Neural cell (in vitro differentiated cells): ENCODE measurements around the gene PLXNC1. TPM values are rescaled to one million over a fixed set of nuclear protein-coding genes. Genes with fewer than 3 reads are reported as not detected.

Experiments
- H2AFZ ChIP-seq: fragments of 200-600, 300-800 bp; sonication (generic), shearing (Covaris generic); 2 replicates; pipeline ENCODE4 v1.6.0; 2014; ENCODE audit warnings: low read depth, mild to moderate bottlenecking, antibody characterized with exemption, low read length, moderate library complexity
- H3F3A ChIP-seq: fragments of 200-600 bp; shearing (Covaris generic); 2 replicates; pipeline ENCODE4 v1.6.1; 2016; ENCODE audit warnings: mild to moderate bottlenecking, moderate library complexity, mixed read lengths, antibody characterized with exemption, low read length; ENCODE audit not compliant: insufficient read depth, poor library complexity, severe bottlenecking
- H3K27ac ChIP-seq: fragments of 200-600, 300-800 bp; sonication (generic), shearing (Covaris generic); 2 replicates; pipeline ENCODE4 v1.5.1; 2014; ENCODE audit warnings: mild to moderate bottlenecking, low read length, moderate library complexity
- H3K27me3 ChIP-seq: fragments of 300-800, 200-600 bp; sonication (generic), shearing (Covaris generic); 2 replicates; pipeline ENCODE4 v1.6.0; 2014; ENCODE audit warnings: mild to moderate bottlenecking, low read depth, low read length, moderate library complexity; ENCODE audit not compliant: insufficient read depth
- H3K36me3 ChIP-seq: fragments of 300-800, 200-600 bp; sonication (generic), shearing (Covaris generic); 2 replicates; pipeline ENCODE4 v1.5.1; 2014; ENCODE audit warnings: mild to moderate bottlenecking, antibody characterized with exemption, low read length, moderate library complexity; ENCODE audit not compliant: insufficient read depth
- H3K4me2 ChIP-seq: fragments of 300-800, 200-600 bp; sonication (generic), shearing (Covaris generic); 2 replicates; pipeline ENCODE4 v1.6.0; 2014; ENCODE audit warnings: mild to moderate bottlenecking, low read length
- H3K4me3 ChIP-seq: fragments of 300-800, 200-600 bp; sonication (generic), shearing (Covaris generic); 2 replicates; pipeline ENCODE4 v1.5.1; 2014; ENCODE audit warnings: mild to moderate bottlenecking, low read length, moderate library complexity
- H3K79me2 ChIP-seq: fragments of 200-600 bp; shearing (Covaris generic); replicated peaks from 2 replicates; pipeline ENCODE4 v1.6.0; 2014; ENCODE audit warnings: mild to moderate bottlenecking, low read length, moderate library complexity; ENCODE audit not compliant: insufficient read depth
- H3K9ac ChIP-seq: fragments of 300-800, 200-600 bp; sonication (generic), shearing (Covaris generic); 2 replicates; pipeline ENCODE4 v1.6.1; 2016; ENCODE audit warnings: mild to moderate bottlenecking, low read length, mixed read lengths
- H3K9me2 ChIP-seq: fragments of 200-600 bp; shearing (Covaris generic); 2 replicates; pipeline ENCODE4 v1.6.1; 2016; ENCODE audit warnings: mild to moderate bottlenecking, low read length, mixed read lengths; ENCODE audit not compliant: insufficient read depth
- H3K9me3 ChIP-seq: fragments of 200-600, 300-800 bp; sonication (generic), shearing (Covaris generic); 2 replicates; pipeline ENCODE4 v1.6.1; 2016; ENCODE audit warnings: mild to moderate bottlenecking, mixed run types, low read length, moderate library complexity, mixed read lengths
- H4K20me1 ChIP-seq: fragments of 200-600 bp; shearing (Covaris generic); 2 replicates; pipeline ENCODE4 v1.6.1; 2016; ENCODE audit warnings: mild to moderate bottlenecking, mixed run types; ENCODE audit not compliant: insufficient read depth
- EP300 ChIP-seq: fragments of 450-650 bp; conservative IDR thresholded peaks from 2 replicates; pipeline ENCODE4 v1.6.1; 2014; ENCODE audit warnings: antibody characterized with exemption, mild to moderate bottlenecking, moderate library complexity; ENCODE audit not compliant: poor library complexity, severe bottlenecking
- MXI1 ChIP-seq: fragments of 450-650 bp; conservative IDR thresholded peaks from 2 replicates; pipeline ENCODE4 v1.6.1; 2014; ENCODE audit warnings: antibody characterized with exemption, mild to moderate bottlenecking; ENCODE audit not compliant: poor library complexity, severe bottlenecking
- POLR2AphosphoS5 ChIP-seq: IDR thresholded peaks from 2 replicates; pipeline ENCODE4 v1.6.1; 2012
- REST ChIP-seq: IDR thresholded peaks from 2 replicates; pipeline ENCODE4 v1.6.1; 2012; ENCODE audit warnings: borderline replicate concordance
- SMC3 ChIP-seq: fragments of 450-650 bp; conservative IDR thresholded peaks from 2 replicates; pipeline ENCODE4 v1.6.1; 2014; ENCODE audit warnings: antibody characterized with exemption, mild to moderate bottlenecking, moderate library complexity; ENCODE audit not compliant: poor library complexity
- TAF1 ChIP-seq: IDR thresholded peaks from 2 replicates; pipeline ENCODE4 v1.6.1; 2012; ENCODE audit warnings: low read depth
- polyA plus RNA-seq: library from polyadenylated mRNA; depleted of rRNA; stranded (reverse); fragments of >200 nt; gene quantifications from 2 replicates; pipeline ENCODE4 v1.2.3, GENCODE V29; 2014

The PLXNC1 gene
- polyA plus RNA-seq, 1 donor from 2014 or later, result 76.3 TPM

GRCh38 chr12:94333396-94333795 lies 185.0 kb downstream of the PLXNC1 start:
- TF ChIP-seq MXI1 (no peak), EP300 (no peak), POLR2AphosphoS5 (no peak), SMC3 (no peak), REST (no peak), TAF1 (no peak)
- H3K9me2 ChIP-seq, result no peaks in the 10 kb centered on the region
- H3K9ac ChIP-seq, result no peak overlapping the region
- H2AFZ ChIP-seq, result no peak overlapping the region
- H3K9me3 ChIP-seq, result no peaks in the 10 kb centered on the region
- no peaks in the 10 kb centered on the region for H3K36me3 ChIP-seq
- no peaks in the 10 kb centered on the region for H3K79me2 ChIP-seq
- H3F3A ChIP-seq, result no peaks in the 10 kb centered on the region
- no peaks in the 10 kb centered on the region for H4K20me1 ChIP-seq
- H3K27ac ChIP-seq, result no peak overlapping the region
- H3K4me2 ChIP-seq, result no peak overlapping the region
- H3K4me3 ChIP-seq, result no peak overlapping the region
- no peaks in the 10 kb centered on the region for H3K27me3 ChIP-seq

GRCh38 chr12:94336211-94336925 lies 188.0 kb downstream of the PLXNC1 start:
- no peaks in the 10 kb centered on the region for H3F3A ChIP-seq
- no peaks in the 10 kb centered on the region for H3K9me3 ChIP-seq
- no peak for TF ChIP-seq REST
- no peak for TF ChIP-seq TAF1
- TF ChIP-seq MXI1, result no peak
- TF ChIP-seq EP300, result no peak
- H2AFZ ChIP-seq, result no peak overlapping the region
- no peaks in the 10 kb centered on the region for H3K27me3 ChIP-seq
- no peak overlapping the region for H3K4me2 ChIP-seq
- H4K20me1 ChIP-seq, result no peaks in the 10 kb centered on the region
- H3K4me3 ChIP-seq, result no peak overlapping the region
- H3K9ac ChIP-seq, result no peak overlapping the region
- H3K79me2 ChIP-seq, result no peaks in the 10 kb centered on the region
- H3K27ac ChIP-seq, result no peak overlapping the region
- H3K9me2 ChIP-seq, result no peaks in the 10 kb centered on the region
- no peaks in the 10 kb centered on the region for H3K36me3 ChIP-seq
